GM19455 (cell line): ENCODE measurements around the gene F11.
"Not testable (repeated sequence)": the region's sequence is repeated elsewhere in the genome, so short reads cannot be mapped to it uniquely, and the experiment has no call there.

Experiments used
- ATAC-seq: cut with Tn5 transposase; IDR thresholded peaks from one replicate; pipeline ENCODE4 v1.9.1; 2021; ENCODE audit not compliant: unreplicated experiment

Gene F11

DNA sequence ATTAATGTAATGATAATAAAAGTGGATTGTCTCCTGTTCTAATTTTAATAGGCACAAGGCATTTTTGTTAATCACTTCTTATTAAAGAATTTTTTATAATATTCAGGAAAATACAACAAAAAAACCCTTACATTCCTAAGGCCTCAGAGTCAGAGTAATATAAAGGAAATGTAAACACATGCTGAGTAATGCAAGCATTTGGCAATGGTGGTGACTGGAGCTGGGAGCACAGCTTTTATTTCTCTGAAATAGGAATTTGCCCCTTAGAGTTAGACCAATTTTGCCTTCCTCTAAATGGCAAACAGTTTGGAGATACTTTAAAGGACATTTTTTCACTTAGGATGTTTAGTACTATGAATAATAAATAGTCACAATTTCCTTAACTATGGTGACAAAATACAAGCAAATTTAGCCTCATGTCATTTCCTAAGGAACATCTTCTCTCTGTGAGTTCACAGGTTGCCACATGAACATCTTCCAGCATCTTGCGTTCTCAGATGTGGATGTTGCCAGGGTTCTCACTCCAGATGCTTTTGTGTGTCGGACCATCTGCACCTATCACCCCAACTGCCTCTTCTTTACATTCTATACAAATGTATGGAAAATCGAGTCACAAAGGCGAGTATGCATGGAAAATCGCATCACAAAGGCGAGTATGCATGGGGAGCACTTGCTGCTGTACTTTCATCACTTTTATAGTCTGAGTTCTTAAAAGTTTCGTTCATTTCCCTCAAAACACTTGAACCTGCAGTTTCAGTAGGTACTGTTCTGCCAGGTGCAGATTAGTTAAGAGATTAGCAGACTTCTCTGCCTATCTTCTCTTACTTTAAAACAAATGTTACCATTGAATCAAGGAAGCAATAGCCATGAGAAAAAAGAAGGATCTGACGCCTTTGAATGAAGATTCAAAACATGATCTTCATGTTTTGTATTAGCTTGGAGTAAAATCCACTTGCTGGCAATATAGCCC is 15.9 kb upstream of the F11 start:
- no peak for ATAC-seq

DNA sequence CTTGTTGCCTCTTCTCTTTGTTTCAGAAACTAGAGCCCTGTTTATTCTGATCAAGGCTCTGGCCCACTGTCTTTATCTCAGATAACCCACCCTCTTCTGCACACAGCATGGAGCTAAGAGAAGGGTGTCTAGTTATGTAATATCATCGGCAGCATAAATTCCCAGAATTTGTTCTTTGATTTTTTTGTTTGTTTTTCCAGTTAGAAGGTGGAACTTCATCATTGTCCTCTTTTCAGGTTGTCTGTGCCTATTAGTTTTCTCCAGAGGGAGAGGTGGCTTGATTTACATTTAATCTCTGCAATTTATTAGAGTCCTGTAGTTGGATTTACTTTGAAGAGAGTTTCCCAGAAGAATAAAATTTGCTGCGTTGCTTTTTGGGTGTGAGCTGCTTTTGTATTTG is 15.2 kb upstream of the F11 start:
- ATAC-seq: no peak

DNA sequence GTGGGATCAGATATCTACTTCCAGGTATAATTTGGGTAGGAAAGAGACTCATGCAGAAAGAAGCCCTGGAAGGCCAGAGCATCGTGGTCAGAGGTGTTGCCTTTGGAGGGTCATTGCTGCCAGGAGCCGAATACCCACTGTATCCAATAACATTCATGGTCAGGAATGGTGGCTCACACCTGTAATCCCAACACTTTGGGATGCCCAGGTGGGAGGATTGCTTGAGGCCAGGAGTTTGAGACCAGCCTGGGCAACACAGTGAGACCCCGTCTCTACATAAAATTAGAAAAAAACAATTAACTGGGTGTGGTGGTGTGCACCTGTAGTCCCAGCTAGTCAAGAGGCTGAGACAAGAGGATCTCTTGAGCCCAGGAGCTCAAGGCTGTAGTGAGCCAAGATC is 10.9 kb upstream of the F11 start:
- ATAC-seq: no peak

DNA sequence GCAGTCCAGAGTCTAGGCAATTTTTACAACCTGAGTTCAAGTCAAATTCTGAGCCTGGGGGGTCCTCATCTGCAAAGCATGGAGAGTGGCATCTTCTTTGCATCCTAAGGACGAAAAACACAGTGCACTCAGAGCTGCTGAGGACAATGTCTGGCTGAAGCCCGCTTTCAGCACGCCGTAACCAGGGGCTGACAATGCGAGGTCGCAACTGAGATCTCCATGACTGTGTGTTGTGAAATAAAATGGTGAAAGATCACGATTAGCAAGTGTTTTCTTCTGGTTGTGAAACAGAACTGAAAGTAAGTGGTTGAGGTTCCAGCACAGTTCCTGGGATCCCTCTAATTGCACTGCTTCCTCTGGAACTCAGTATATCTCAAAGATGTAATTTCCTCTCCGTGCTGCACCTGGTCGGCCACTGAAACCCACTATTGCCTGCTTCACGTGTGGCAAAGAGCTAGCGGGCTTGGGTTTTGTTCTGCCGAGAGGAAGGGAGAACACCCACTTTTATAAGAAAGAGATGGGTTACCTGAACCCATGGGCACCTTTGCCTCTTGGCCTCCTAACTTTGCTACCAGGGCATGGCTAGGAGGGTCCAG is 7.7 kb upstream of the F11 start:
- no peak for ATAC-seq

DNA sequence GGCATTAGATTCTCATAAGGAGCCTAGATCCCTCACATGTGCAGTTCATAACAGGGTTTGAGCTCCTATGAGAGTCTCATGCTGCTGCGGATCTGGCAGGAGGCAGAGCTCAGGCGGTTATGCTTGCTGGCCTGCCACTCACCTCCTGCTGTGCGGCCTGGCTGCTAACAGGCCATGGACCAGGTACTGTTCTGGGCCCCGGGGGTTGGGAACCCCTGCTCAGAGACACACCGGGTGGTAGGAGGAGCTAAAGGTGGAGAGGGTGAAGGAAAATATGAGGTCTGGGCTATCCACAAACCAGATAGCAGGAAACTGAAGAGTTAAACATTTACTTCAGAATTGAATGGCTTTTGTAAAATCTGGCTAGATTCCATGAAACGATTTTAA is 5.9 kb upstream of the F11 start:
- no peak for ATAC-seq

DNA sequence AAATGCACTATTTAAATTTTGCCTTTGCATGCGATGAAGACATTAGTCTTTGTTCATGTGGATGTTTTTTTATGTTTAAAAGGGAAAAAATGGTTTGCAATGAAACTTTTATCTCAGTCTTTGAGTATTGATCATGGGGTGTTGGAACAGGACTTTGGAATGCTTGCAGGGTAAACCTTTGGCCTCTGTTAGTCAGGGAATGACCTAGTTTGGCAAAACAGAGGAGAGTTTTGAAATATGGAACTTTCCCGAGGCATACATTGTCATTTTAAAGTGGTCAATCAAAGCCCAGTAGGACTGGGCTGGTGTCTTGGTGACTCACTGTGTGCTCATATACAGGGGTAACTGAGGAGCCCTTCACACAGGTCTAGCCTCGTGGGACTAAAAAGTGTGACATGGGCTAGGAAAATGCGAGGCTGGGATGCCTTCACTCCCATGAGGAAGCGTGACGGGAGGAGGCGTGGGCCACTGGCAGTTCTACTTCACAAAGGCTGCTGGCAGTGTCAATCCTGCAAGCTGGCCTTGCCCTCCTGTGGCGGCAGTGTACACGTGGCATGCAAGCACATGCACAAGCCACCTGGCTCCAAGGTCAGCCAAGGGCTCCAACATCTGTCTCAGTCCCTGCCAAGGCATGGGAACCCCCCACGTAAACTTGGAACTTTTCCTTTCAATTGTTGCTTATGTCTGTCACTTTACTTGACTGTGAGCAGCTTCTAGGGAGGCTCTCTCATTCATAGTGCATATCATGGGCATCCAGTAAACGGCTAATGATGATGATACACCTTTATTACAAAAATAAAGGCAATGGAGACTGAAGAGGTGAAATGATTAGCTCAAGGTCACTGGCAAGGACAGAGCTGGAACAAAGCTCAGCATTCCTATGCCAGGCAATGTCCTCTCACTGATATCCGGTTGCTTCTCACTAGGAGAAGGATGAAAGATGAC is 5.2 kb upstream of the F11 start:
- ATAC-seq: no peak

DNA sequence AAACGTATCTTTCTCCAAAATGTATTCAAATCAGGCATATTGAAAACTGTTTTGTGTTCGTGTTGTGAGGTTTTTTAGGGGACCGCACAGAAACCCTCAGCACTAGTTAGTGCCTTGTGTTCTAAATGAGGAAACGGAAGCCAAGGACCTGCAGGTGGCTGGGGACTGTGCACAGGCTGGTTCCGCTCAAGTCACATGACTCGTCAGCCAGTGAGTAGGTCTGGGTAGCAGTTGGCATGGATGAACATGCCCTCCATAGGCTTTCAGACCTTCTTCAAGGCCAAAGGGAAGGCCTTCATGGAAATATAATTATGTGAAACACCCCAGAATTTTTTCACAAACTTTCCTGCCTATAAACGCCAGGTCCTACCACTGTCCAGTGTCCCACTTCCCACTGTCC is 1.3 kb upstream of the F11 start:
- ATAC-seq: no peak

DNA sequence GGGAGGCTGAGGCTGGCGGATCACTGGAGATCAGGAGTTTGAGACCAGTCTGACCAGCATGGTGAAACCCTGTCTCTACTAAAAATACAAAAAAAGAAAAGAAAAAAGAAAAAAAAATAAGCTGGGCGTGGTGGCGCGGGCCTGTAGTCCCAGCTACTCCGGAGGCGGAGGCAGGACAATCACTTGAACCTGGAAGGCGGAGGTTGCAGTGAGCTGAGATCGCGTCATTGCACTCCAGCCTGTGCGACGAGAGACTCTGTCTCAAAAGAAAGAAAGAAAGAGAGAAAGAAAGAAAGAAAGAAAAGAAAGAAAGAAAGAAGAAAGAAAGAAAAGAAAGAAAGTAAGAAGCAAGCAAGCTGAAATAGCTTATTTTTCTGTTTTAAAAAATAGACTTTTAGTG is 739 bp upstream of the F11 start:
- not testable (repeated sequence) for ATAC-seq

DNA sequence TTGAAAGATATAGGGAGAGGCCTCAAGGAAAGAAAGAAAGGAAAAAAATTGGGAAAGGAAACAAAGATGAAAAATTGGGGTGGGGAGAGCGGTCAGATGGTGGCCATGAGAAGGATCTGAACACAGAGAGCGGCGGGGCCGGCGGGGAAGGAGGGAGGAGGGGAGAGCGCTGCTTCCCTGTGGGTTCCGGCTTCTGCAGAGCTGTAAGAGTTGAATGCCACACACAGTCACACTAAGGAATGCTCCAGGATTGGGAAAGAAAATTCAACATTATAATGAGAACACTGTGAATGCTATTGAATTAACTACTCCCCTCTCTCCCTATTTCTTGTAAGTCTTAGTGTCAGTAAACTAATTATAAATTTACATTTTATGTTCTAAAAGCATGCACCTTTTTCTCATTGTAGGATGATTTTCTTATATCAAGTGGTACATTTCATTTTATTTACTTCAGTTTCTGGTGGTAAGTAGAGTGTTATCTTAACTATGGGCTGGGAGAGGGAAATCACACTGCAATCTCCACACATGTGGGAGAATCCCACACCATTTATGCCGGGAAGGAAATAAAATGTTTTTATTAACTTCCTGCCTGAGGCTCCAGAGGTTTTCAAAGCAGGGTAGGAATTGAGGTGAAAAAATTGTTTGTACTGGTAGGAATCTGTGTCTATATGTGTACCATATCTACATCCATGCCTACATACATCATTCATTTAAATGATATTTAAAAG is 904 bp downstream of the F11 start:
- ATAC-seq: no peak

DNA sequence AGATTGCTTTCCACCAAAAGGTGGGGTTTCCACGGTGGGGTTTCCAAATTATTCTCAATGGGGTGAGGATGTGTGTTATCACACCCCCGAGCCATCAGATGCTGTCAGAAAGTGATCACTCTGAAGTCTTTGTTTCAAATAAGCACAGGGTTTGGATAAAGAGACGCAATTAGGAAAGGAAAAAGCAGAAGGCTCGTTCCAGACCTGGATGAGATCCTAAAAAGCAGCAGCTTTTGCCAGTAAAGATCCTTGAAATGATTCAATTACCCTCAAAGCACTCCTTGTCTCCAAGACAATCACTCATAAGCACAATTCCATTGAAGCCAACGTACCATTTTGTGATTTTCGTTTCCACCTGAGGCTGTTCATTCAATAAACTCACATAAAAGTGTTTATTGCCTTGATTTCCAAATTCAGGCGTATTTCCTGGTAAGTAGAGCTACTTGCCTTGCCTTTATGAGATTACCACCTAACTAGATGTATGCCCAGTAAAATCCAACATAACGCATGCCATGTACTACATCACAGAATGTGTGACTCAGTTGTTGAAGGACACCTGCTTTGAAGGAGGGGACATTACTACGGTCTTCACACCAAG is 5.2 kb downstream of the F11 start:
- ATAC-seq: no peak

DNA sequence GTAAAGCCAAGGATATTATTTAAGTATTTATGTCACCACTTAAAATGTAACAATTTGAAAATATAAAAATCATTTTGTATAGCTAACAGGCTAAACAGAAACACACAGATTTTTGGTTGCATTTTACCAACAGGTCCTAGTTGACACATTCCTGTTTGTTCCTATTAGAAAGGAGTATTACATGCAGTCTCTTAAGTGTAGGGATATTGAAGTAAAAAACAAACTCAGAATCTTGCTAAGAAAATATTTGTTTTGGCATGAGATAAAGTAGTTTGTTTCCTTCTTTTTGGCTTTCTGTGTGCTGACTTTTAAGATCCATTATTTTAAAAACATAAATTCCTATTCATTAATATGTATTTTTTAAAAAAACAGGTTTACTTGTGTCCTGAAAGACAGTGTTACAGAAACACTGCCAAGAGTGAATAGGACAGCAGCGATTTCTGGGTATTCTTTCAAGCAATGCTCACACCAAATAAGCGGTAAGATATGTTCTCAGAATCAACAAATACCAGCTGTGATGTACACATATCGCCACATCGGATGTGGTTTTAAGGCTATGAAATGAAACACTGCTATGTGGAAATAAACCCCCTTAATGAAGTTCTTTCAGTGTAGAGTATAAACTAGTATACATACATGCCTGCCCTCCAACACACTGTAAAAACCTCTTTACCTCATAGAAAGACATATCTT is 6.9 kb downstream of the F11 start:
- no peak for ATAC-seq

DNA sequence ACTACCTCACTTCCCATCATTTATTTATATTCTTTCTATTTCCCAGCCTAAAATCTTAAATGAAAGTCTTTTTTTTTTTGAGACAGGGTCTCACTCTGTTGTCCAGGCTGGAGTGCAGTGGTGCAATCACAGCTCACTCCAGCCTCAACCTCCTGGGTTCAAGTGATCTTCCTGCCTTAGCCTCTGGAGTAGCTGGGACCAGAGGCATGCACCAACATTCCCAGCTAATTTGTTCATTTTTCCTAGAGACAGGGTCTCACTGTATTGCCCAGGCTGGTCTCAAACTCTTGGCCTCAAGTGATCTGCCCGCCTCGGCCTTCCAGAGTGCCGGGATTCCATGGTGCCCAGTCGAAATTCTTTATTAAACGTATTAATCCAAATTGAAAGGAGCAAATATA is 7.4 kb downstream of the F11 start:
- not testable (repeated sequence) for ATAC-seq

DNA sequence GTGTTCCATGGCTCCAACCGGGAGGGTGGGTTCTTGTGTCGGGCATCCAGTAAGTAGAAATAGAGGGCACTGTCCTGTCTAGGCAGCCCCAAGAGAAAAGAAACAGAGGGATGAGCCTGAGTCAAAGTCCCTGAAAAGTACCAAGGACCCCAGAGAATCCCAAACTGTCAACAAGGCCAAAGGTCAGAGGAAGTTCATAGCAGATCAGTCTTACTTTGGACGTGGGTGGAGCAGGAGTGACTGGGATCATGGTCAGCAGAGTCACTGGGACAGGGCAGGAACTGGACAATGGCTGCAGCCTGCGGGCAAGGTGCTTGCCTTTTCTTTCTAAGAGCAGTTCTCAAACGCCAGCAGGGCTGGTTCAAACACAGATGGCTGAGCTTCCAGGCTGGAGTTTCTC is 17.3 kb downstream of the F11 start:
- ATAC-seq: no peak

DNA sequence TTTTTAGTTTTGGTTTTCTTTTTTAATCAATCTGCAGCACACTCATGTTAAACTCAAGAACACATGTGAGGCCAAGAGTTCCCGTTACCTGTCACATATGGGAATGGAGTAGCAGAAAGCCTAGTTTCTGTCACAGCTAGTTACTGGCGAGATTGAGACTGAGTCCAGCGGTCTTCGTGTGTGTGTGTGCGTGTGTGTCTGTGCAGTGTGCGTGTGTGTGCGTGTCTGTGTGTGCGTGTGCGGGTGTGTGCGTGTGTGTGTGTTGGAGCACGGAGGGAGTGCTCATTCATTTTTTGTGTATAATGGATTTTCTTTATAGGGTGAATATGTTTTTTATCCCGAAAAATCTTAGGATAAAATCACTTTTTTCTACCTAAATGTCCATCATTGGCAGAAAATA is 19.2 kb downstream of the F11 start:
- no peak for ATAC-seq

DNA sequence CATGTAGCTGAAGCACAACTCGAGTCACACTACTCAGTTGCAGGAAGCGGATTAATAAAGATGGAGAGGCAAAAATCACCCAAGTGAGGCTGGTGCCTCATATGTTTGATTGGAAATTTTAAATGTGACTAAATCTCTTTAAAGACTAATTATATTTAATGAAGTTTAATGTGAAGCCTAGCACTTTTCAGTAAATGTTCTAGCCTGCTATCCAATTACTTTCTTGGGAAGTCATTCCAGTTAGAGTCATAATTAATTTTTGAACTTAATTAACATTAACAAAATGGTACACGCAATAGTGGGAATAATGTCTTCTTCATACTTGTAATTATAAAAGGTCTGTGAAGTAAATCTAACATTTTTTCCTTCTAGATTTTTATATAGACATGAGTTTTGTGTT is 20.6 kb downstream of the F11 start:
- no peak for ATAC-seq

DNA sequence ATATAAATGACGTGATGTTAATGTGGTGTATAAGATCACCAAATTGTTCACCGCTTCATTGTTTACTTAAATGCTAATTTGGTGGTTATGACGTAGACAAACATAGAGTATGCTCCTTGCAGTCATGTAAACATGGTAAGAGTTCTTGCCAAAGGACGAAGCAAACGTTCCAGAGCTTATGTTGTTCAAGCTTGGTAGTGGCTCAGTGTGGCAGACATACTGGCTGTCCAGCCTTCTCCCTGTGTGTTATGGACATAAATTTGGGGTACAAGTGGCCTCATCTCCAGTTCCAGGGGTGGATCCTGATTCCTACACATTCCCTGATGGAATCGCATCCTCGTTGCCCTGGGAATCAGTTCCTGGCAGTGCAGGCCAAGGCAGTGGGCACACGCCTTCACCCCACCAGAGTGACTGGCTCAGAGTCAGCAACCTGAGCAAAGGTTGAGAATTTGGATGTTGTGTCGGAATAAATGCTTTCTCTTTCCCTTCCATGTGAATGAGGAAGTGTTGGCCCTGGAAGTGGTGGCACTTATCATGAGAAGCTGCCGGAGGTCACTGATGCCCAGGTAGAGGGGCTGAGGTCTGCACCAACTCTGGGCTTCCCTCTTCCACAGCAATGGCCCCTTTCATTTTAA is 25.4 kb downstream of the F11 start:
- no peak for ATAC-seq

DNA sequence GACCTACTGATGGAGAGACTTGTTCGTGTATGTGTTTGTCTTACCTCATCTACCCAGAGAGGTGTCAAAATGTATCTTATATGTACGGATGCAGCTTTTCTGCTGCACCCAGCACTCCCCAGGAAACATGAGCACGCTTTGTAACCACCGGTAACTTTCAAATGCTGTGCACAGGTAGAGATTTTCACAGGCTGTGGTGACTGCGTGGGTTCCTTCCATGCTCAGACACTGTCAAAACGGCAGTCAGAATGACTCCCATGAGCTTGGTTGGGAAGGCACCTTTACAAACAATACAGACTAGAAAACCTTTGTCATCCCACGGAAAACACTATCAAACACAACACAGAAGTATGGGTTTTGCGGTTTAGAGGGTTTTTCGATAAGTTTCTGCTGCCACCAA is 28.2 kb downstream of the F11 start:
- ATAC-seq: no peak

DNA sequence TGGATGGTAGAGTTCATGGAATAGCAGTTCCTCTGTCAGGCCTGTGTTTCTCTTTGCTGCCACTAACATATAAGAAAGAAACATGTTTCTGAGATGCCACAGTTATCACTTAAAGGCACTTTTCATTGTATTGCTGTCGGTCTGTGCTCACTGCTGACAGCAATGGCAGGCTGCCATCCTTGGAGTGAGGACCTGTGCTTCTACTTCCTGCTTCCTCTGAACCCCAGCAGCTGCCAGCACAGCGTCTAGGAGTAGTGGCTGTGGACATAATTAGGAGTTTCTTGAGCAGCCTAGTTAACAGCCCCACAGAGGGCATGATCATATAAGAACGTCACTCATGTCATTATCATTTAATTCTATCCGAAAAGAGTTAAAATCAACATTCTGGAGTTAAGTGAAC is 30.5 kb downstream of the F11 start:
- ATAC-seq: no peak

DNA sequence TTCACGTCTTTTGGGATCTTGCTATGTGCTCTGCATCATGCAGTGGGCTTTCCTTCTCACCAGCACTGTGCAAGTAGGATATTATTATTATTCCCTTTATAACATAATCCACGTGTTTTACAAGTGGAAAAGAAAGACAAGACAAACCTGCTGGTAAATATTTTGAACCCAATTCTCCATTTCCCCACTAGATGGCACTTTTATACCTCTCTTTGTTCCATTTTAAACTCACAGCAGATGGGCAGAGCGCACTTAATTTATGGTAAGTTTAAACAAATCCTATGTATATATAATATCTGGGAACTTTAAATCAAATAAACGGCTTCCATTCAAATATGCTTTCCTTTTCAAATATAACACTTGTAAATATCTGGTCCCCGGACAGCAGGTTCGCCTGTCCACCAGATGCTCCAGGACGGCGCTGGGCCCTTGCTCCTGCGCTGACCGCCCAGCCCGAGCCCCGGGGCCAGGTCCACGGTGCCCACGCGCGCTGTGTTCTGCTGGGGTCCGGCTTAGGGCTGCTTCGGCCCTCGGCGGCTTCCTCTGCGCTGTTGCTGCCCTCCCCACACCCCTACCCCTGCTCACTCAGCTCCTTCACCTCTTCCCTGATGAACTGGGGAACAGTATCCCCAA is 31.1 kb downstream of the F11 start:
- ATAC-seq: no peak
